Spleen (tissue), 3 donors: ENCODE data around the gene YIPF2.

ENCODE experiments used
- POLR2A ChIP-seq, 3 donors: fragments of 450-650 bp; IDR thresholded peaks; one replicate each; pipeline ENCODE4 v1.5.1; 2017; ENCODE audit warnings: antibody characterized with exemption in 3 of 3, mild to moderate bottlenecking in 1 of 3
- POLR2AphosphoS5 ChIP-seq, 3 donors: sonication (generic); formaldehyde crosslinking; IDR thresholded peaks; one replicate each; pipeline ENCODE4 v1.5.1; 2017; ENCODE audit warnings: antibody characterized with exemption in 3 of 3

- TF ChIP-seq POLR2AphosphoS5 (IDR thresholded peaks at IDR 0.05) (no peak), POLR2A (IDR thresholded peaks at IDR 0.05) (no peak)
Measured at GRCh38 chr19:10964903-10965302, 36.5 kb upstream of the YIPF2 start.
